Measurements from ENCODE around the gene MGAT4C.

The MGAT4C gene

DNA sequence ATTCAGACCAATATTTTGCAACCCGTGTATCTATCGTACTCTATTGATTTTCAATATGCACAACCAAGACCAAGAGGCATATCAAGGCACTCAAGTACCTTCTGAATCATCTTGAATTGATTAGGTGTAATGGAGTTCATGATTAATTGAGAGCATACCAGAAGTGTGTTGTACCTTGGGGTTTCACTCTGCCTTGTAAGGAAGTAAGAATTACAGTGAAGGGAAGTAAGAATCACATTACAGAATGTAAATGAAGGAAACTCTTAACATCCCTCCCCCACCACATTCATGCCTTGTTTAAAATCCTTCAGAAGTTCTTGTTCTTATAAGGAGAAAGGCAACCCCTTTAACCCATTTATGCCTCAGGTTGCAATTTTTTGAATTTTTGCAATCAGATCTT lies 5.4 kb upstream of the MGAT4C start:
- no peaks in the 10 kb centered on the region for H3K9me3 ChIP-seq (ENCODE audit: control insufficient read depth in 1 of 2, low read length in 2 of 2)
- no peak overlapping the region for H3K4me3 ChIP-seq (ENCODE audit: low read depth in 1 of 2, low read length in 2 of 2)
- H3K27ac ChIP-seq (ENCODE audit: low read depth, low read length), result no peak overlapping the region
- no peaks in the 10 kb centered on the region for H3K36me3 ChIP-seq (ENCODE audit: control insufficient read depth in 1 of 2, insufficient read depth in 2 of 2, low read length in 2 of 2)
- H3K27me3 ChIP-seq (ENCODE audit: control insufficient read depth in 1 of 2, insufficient read depth in 2 of 2, low read length in 2 of 2), result no peaks in the 10 kb centered on the region
- H3K9ac ChIP-seq (ENCODE audit: low read depth in 1 of 2, low read length in 2 of 2), result no peak overlapping the region
- H3K4me1 ChIP-seq (ENCODE audit: control insufficient read depth in 1 of 2, insufficient read depth in 2 of 2, low read length in 2 of 2), result peaks cover 0 to 5% of the 10 kb centered on the region in 2 donors

- H3K9me3 ChIP-seq (ENCODE audit: control insufficient read depth in 1 of 2, low read length in 2 of 2), result no peaks in the 10 kb centered on the region
- H3K27ac ChIP-seq (ENCODE audit: low read depth, low read length), result no peak overlapping the region
- peaks cover 0 to 5% of the 10 kb centered on the region in 2 donors for H3K4me1 ChIP-seq (ENCODE audit: control insufficient read depth in 1 of 2, insufficient read depth in 2 of 2, low read length in 2 of 2)
- H3K27me3 ChIP-seq (ENCODE audit: control insufficient read depth in 1 of 2, insufficient read depth in 2 of 2, low read length in 2 of 2), result no peaks in the 10 kb centered on the region
- H3K36me3 ChIP-seq (ENCODE audit: control insufficient read depth in 1 of 2, insufficient read depth in 2 of 2, low read length in 2 of 2), result no peaks in the 10 kb centered on the region
- H3K4me3 ChIP-seq (ENCODE audit: low read depth in 1 of 2, low read length in 2 of 2), result no peak overlapping the region
- H3K9ac ChIP-seq (ENCODE audit: low read depth in 1 of 2, low read length in 2 of 2), result no peak overlapping the region
These were observed 5.0 kb upstream of the MGAT4C start for GRCh38 chr12:86261142-86261541.

- Histone ChIP-seq H3K27ac (ENCODE audit: low read depth, low read length) (no peak overlapping the region), H3K27me3 (ENCODE audit: control insufficient read depth in 1 of 2, insufficient read depth in 2 of 2, low read length in 2 of 2) (no peaks in the 10 kb centered on the region), H3K4me1 (ENCODE audit: control insufficient read depth in 1 of 2, insufficient read depth in 2 of 2, low read length in 2 of 2) (peaks cover 0 to 2% of the 10 kb centered on the region in 2 donors), H3K9ac (ENCODE audit: low read depth in 1 of 2, low read length in 2 of 2) (no peak overlapping the region), H3K9me3 (ENCODE audit: control insufficient read depth in 1 of 2, low read length in 2 of 2) (no peaks in the 10 kb centered on the region), H3K4me3 (ENCODE audit: low read depth in 1 of 2, low read length in 2 of 2) (no peak overlapping the region), H3K36me3 (ENCODE audit: control insufficient read depth in 1 of 2, insufficient read depth in 2 of 2, low read length in 2 of 2) (no peaks in the 10 kb centered on the region)
These were observed 4.0 kb upstream of the MGAT4C start for GRCh38 chr12:86260183-86260582.

DNA sequence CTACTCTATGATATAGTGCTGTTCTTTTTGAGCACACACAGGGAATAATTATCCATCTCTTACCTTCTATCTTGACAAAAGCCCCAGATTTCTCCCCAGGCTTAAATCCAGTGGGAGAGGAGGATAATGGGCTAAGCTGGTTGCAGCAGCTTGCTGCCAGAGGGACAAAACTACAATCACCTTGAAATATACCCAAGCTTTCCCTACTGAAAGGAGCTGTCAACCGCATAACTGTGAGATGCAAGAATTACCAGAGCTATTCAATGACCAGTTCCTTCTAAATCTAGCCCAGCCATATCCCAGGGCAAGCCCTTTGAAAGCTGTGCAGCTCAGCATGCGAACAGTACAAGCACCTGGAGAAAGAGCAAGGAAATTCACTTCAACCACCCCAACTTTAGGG lies 943 bp upstream of the MGAT4C start:
- Histone ChIP-seq H3K4me3 (ENCODE audit: low read depth in 1 of 2, low read length in 2 of 2) (no peak overlapping the region), H3K4me1 (ENCODE audit: control insufficient read depth in 1 of 2, insufficient read depth in 2 of 2, low read length in 2 of 2) (no peaks in the 10 kb centered on the region), H3K27me3 (ENCODE audit: control insufficient read depth in 1 of 2, insufficient read depth in 2 of 2, low read length in 2 of 2) (no peaks in the 10 kb centered on the region), H3K9me3 (ENCODE audit: control insufficient read depth in 1 of 2, low read length in 2 of 2) (no peaks in the 10 kb centered on the region), H3K27ac (ENCODE audit: low read depth, low read length) (no peak overlapping the region), H3K9ac (ENCODE audit: low read depth in 1 of 2, low read length in 2 of 2) (no peak overlapping the region), H3K36me3 (ENCODE audit: control insufficient read depth in 1 of 2, insufficient read depth in 2 of 2, low read length in 2 of 2) (no peaks in the 10 kb centered on the region)

DNA sequence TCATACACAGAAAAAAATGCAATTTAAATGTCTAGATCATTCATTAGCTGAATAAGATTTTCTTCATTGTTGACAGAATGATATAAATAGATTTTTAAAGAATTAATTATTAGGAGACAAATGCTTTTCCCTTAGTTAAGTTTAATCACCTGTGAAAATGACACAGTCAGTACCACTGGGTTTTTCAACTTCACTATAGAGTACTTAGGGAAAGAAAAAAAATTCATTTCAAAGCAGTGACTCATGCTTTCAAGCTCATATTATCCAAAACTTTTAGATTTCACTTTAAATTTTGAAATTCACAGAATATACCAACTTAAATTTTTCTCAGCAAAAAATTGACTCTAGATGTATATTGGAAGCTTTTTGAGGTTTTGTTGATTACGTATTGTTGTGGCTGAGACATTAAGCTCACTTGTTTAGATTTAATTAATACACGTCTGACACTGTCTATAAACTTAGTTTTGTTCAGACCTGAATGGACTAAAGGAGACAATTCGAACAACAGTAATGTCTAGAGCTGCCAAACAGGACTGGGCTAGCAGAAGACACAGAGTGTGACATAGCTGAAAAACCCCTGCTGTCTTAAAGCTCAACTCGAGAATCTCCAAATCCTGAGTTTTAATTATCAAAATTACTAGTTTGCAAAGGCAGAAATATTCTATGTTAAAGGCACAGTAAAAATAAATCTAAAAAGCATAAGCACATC lies 1.6 kb downstream of the MGAT4C start:
- no peaks in the 10 kb centered on the region for H3K9me3 ChIP-seq (ENCODE audit: control insufficient read depth in 1 of 2, low read length in 2 of 2)
- H3K36me3 ChIP-seq (ENCODE audit: control insufficient read depth in 1 of 2, insufficient read depth in 2 of 2, low read length in 2 of 2), result no peaks in the 10 kb centered on the region
- no peak overlapping the region for H3K27ac ChIP-seq (ENCODE audit: low read depth, low read length)
- H3K4me1 ChIP-seq (ENCODE audit: control insufficient read depth in 1 of 2, insufficient read depth in 2 of 2, low read length in 2 of 2), result no peaks in the 10 kb centered on the region
- H3K9ac ChIP-seq (ENCODE audit: low read depth in 1 of 2, low read length in 2 of 2), result no peak overlapping the region
- H3K4me3 ChIP-seq (ENCODE audit: low read depth in 1 of 2, low read length in 2 of 2), result no peak overlapping the region
- no peaks in the 10 kb centered on the region for H3K27me3 ChIP-seq (ENCODE audit: control insufficient read depth in 1 of 2, insufficient read depth in 2 of 2, low read length in 2 of 2)

GRCh38 chr12:86249851-86250250 lies 6.3 kb downstream of the MGAT4C start:
- Histone ChIP-seq H3K9ac (ENCODE audit: low read depth in 1 of 2, low read length in 2 of 2) (no peak overlapping the region), H3K27ac (ENCODE audit: low read depth, low read length) (no peak overlapping the region), H3K4me1 (ENCODE audit: control insufficient read depth in 1 of 2, insufficient read depth in 2 of 2, low read length in 2 of 2) (no peaks in the 10 kb centered on the region), H3K36me3 (ENCODE audit: control insufficient read depth in 1 of 2, insufficient read depth in 2 of 2, low read length in 2 of 2) (no peaks in the 10 kb centered on the region), H3K4me3 (ENCODE audit: low read depth in 1 of 2, low read length in 2 of 2) (no peak overlapping the region), H3K9me3 (ENCODE audit: control insufficient read depth in 1 of 2, low read length in 2 of 2) (no peaks in the 10 kb centered on the region), H3K27me3 (ENCODE audit: control insufficient read depth in 1 of 2, insufficient read depth in 2 of 2, low read length in 2 of 2) (no peaks in the 10 kb centered on the region)

DNA sequence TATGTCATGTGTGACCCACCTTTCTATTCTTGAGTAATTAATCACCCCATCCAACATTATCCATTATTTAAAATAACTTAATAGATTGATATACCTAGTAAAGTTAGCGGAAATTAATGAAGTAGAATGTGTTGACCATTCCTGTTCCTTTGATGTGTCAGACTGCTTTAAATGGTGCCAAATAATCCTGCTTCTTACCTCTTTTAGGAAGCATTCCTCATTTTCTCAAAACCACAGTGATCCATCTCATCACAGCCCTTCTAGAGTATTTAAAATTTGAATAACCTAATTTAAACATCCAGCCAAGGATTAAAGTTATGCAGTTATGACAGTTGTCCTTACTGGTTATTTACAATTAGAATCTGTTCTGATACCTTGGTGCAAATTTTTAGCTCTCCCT lies 6.9 kb downstream of the MGAT4C start:
- Histone ChIP-seq H3K9me3 (ENCODE audit: control insufficient read depth in 1 of 2, low read length in 2 of 2) (no peaks in the 10 kb centered on the region), H3K4me1 (ENCODE audit: control insufficient read depth in 1 of 2, insufficient read depth in 2 of 2, low read length in 2 of 2) (no peaks in the 10 kb centered on the region), H3K27ac (ENCODE audit: low read depth, low read length) (no peak overlapping the region), H3K27me3 (ENCODE audit: control insufficient read depth in 1 of 2, insufficient read depth in 2 of 2, low read length in 2 of 2) (no peaks in the 10 kb centered on the region), H3K36me3 (ENCODE audit: control insufficient read depth in 1 of 2, insufficient read depth in 2 of 2, low read length in 2 of 2) (no peaks in the 10 kb centered on the region), H3K4me3 (ENCODE audit: low read depth in 1 of 2, low read length in 2 of 2) (no peak overlapping the region), H3K9ac (ENCODE audit: low read depth in 1 of 2, low read length in 2 of 2) (no peak overlapping the region)

DNA sequence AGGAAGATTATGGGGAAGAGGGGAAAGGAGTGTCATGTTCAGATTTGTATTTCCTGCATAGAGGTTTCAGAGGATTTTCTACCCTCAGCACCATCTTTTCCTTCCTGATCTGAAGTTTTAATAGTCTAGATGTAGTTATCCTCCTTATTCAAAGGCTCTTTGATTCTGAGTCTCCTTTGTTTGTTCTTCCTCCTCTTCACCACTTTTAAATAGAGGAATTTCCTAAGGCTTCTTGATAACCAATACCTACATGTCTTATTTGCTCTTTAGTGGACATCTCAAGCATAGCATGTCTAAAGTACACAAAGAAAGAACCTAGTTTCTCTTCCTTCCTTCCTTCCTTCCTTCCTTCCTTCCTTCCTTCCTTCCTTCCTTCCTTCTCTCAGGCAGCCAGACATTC lies 8.3 kb downstream of the MGAT4C start:
- Histone ChIP-seq H3K9ac (ENCODE audit: low read depth in 1 of 2, low read length in 2 of 2) (no peak overlapping the region), H3K27ac (ENCODE audit: low read depth, low read length) (no peak overlapping the region), H3K9me3 (ENCODE audit: control insufficient read depth in 1 of 2, low read length in 2 of 2) (no peaks in the 10 kb centered on the region), H3K4me3 (ENCODE audit: low read depth in 1 of 2, low read length in 2 of 2) (no peak overlapping the region), H3K27me3 (ENCODE audit: control insufficient read depth in 1 of 2, insufficient read depth in 2 of 2, low read length in 2 of 2) (no peaks in the 10 kb centered on the region), H3K4me1 (ENCODE audit: control insufficient read depth in 1 of 2, insufficient read depth in 2 of 2, low read length in 2 of 2) (no peaks in the 10 kb centered on the region), H3K36me3 (ENCODE audit: control insufficient read depth in 1 of 2, insufficient read depth in 2 of 2, low read length in 2 of 2) (no peaks in the 10 kb centered on the region)

DNA sequence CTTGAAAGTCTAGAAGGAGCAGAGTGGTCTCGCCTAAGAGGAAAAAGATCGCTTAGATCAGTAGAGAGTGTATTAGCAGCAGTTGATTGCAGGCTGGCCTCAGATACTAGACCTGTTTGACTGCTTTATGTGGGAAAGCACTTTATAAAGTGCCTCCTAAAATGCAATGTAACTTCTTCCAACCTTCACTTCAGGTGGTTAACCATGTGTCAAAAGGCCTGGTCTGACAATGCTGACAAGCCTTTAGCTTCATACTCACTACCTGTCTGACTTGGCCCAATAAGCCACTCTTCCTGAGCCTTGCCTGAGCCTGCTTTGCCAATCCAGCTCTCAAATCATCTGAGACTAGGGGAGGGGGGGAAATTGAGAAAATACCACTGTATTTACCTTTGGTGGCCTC lies 14.6 kb downstream of the MGAT4C start:
- no peak overlapping the region for H3K4me3 ChIP-seq (ENCODE audit: low read depth in 1 of 2, low read length in 2 of 2)
- no peaks in the 10 kb centered on the region for H3K4me1 ChIP-seq (ENCODE audit: control insufficient read depth in 1 of 2, insufficient read depth in 2 of 2, low read length in 2 of 2)
- no peaks in the 10 kb centered on the region for H3K9me3 ChIP-seq (ENCODE audit: control insufficient read depth in 1 of 2, low read length in 2 of 2)
- no peaks in the 10 kb centered on the region for H3K27me3 ChIP-seq (ENCODE audit: control insufficient read depth in 1 of 2, insufficient read depth in 2 of 2, low read length in 2 of 2)
- H3K9ac ChIP-seq (ENCODE audit: low read depth in 1 of 2, low read length in 2 of 2), result no peak overlapping the region
- H3K36me3 ChIP-seq (ENCODE audit: control insufficient read depth in 1 of 2, insufficient read depth in 2 of 2, low read length in 2 of 2), result no peaks in the 10 kb centered on the region
- H3K27ac ChIP-seq (ENCODE audit: low read depth, low read length), result no peak overlapping the region

DNA sequence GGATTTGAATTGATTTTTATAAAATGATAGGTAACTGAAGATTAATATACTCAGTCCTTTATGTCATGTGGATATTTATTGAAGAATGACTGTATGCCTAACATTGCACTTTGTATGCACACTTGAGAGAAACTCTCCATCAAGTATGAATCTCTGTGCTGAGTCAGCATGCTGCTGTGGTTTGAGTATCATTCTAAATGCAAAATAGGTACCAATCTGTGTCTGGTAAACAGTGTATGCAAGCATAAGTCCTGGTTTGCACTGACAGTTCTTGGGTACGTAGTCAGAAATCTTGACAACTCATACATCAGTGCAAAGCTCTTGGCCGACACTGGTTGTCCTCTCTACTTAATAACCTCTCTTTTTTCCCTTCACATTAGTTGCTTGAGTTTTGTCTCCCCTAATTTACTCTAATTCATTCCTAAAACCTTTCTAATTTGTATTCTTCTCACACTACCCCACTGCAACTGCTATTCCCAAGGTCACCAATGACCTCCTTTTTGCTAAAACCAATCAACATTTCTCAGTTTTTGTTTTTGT lies 21.8 kb downstream of the MGAT4C start:
- no peak overlapping the region for H3K4me3 ChIP-seq (ENCODE audit: low read depth in 1 of 2, low read length in 2 of 2)
- no peak overlapping the region for H3K27ac ChIP-seq (ENCODE audit: low read depth, low read length)

More for the DNA sequence above, 21.8 kb downstream of the MGAT4C start:
- no peak overlapping the region for H3K9ac ChIP-seq (ENCODE audit: low read depth in 1 of 2, low read length in 2 of 2)
- H3K36me3 ChIP-seq (ENCODE audit: control insufficient read depth in 1 of 2, insufficient read depth in 2 of 2, low read length in 2 of 2), result no peaks in the 10 kb centered on the region
- H3K27me3 ChIP-seq (ENCODE audit: control insufficient read depth in 1 of 2, insufficient read depth in 2 of 2, low read length in 2 of 2), result no peaks in the 10 kb centered on the region
- no peaks in the 10 kb centered on the region for H3K4me1 ChIP-seq (ENCODE audit: control insufficient read depth in 1 of 2, insufficient read depth in 2 of 2, low read length in 2 of 2)
- no peaks in the 10 kb centered on the region for H3K9me3 ChIP-seq (ENCODE audit: control insufficient read depth in 1 of 2, low read length in 2 of 2)

Data from duodenal mucosa (tissue), 2 donors.